HG03575 (cell line): ENCODE data around the gene AP4B1.
"Not testable (repeated sequence)": the region's sequence is repeated elsewhere in the genome, so short reads cannot be mapped to it uniquely, and the experiment has no call there.

Experiments
- ATAC-seq: cut with Tn5 transposase; IDR thresholded peaks from one replicate; pipeline ENCODE4 v1.9.1; 2021; ENCODE audit not compliant: unreplicated experiment, insufficient number of reproducible peaks, low FRiP score; ENCODE audit errors: extremely low read depth

AP4B1 gene

GRCh38 chr1:113868387-113869083 is 36.1 kb downstream of the AP4B1 start:
- ATAC-seq = no peak

- ATAC-seq = no peak
These were observed 43.0 kb downstream of the AP4B1 start for GRCh38 chr1:113861641-113862040.

- ATAC-seq = no peak
These were observed 43.7 kb downstream of the AP4B1 start for GRCh38 chr1:113860891-113861290.

- ATAC-seq = peak; percentile 81
These were observed 45.0 kb downstream of the AP4B1 start for GRCh38 chr1:113859478-113860175.

GRCh38 chr1:113858982-113859381 is 45.6 kb downstream of the AP4B1 start:
- no peak for ATAC-seq

- no peak for ATAC-seq
These were observed 46.2 kb downstream of the AP4B1 start for GRCh38 chr1:113858418-113858817.

- no peak for ATAC-seq
These were observed 46.8 kb downstream of the AP4B1 start for GRCh38 chr1:113857776-113858175.

GRCh38 chr1:113856401-113856790 is 48.2 kb downstream of the AP4B1 start:
- no peak for ATAC-seq

- no peak for ATAC-seq
These were observed 48.8 kb downstream of the AP4B1 start for GRCh38 chr1:113855630-113856400.

GRCh38 chr1:113854234-113854633 is 50.4 kb downstream of the AP4B1 start:
- no peak for ATAC-seq

GRCh38 chr1:113852694-113853093 is 51.9 kb downstream of the AP4B1 start:
- ATAC-seq = not testable (repeated sequence)

GRCh38 chr1:113850127-113850796 is 54.3 kb downstream of the AP4B1 start:
- ATAC-seq = no peak

GRCh38 chr1:113849072-113849471 is 55.5 kb downstream of the AP4B1 start:
- ATAC-seq = no peak

- no peak for ATAC-seq
These were observed 58.1 kb downstream of the AP4B1 start for GRCh38 chr1:113846391-113847035.
